GM18867 (cell line): ENCODE results near the gene SASH1.

Experiments
- ATAC-seq: cut with Tn5 transposase; IDR thresholded peaks from one replicate; pipeline ENCODE4 v1.9.1; 2021; ENCODE audit warnings: mild to moderate bottlenecking, moderate library complexity; ENCODE audit not compliant: unreplicated experiment

The SASH1 gene

GRCh38 chr6:148491638-148492251, 149.1 kb downstream of the SASH1 start:
- no peak for ATAC-seq

- no peak for ATAC-seq
These were observed 150.1 kb downstream of the SASH1 start for GRCh38 chr6:148492654-148493290.

- no peak for ATAC-seq
These were observed 150.8 kb downstream of the SASH1 start for GRCh38 chr6:148493424-148493823.

GRCh38 chr6:148494226-148494625, 151.6 kb downstream of the SASH1 start:
- ATAC-seq: no peak

GRCh38 chr6:148495029-148495428, 152.4 kb downstream of the SASH1 start:
- ATAC-seq: no peak

GRCh38 chr6:148497257-148497656, 154.6 kb downstream of the SASH1 start:
- ATAC-seq: no peak

- ATAC-seq: no peak
These were observed 155.1 kb downstream of the SASH1 start for GRCh38 chr6:148497717-148498116.

- no peak for ATAC-seq
These were observed 157.8 kb downstream of the SASH1 start for GRCh38 chr6:148500402-148500801.

- ATAC-seq: no peak
These were observed 158.5 kb downstream of the SASH1 start for GRCh38 chr6:148501178-148501590.

GRCh38 chr6:148502083-148502772, 159.6 kb downstream of the SASH1 start:
- no peak for ATAC-seq

GRCh38 chr6:148502773-148503135, 160.1 kb downstream of the SASH1 start:
- no peak for ATAC-seq

- no peak for ATAC-seq
These were observed 161.1 kb downstream of the SASH1 start for GRCh38 chr6:148503703-148504102.

- ATAC-seq: no peak
These were observed 165.1 kb downstream of the SASH1 start for GRCh38 chr6:148507774-148508173.

- ATAC-seq: no peak
These were observed 165.9 kb downstream of the SASH1 start for GRCh38 chr6:148508401-148509041.

- ATAC-seq: peak; percentile 67
These were observed 166.6 kb downstream of the SASH1 start for GRCh38 chr6:148509119-148509799.

- peak; percentile 84 for ATAC-seq
These were observed 167.4 kb downstream of the SASH1 start for GRCh38 chr6:148509800-148510581.

- ATAC-seq: no peak
These were observed 170.8 kb downstream of the SASH1 start for GRCh38 chr6:148513145-148514071.

- ATAC-seq: no peak
These were observed 171.6 kb downstream of the SASH1 start for GRCh38 chr6:148514091-148514845.

GRCh38 chr6:148516217-148516616, 173.6 kb downstream of the SASH1 start:
- ATAC-seq: no peak
